Fibroblast of the aortic adventitia (primary cell): Measurements from ENCODE around the gene SEMA3G. TPM values are rescaled to one million over a fixed set of nuclear protein-coding genes. Genes with fewer than 3 reads are reported as not detected.

Experiments
- DNase-seq: peaks from one replicate; pipeline ENCODE4 v3.0.0-alpha.2; 2010; ENCODE audit warnings: low read depth
- H3K4me3 ChIP-seq: 2 replicates; pipeline ENCODE4 v1.5.1; 2011; ENCODE audit warnings: low read depth, mild to moderate bottlenecking, control low read depth, low read length, moderate library complexity
- CTCF ChIP-seq: IDR thresholded peaks from 2 replicates; pipeline ENCODE4 v1.5.1; 2011; ENCODE audit warnings: mild to moderate bottlenecking, low read length, control low read depth, inconsistent platforms; ENCODE audit not compliant: insufficient read depth
- total RNA-seq: library from RNA; depleted of rRNA; stranded (reverse); fragments of >200 nt; gene quantifications from 2 replicates; pipeline ENCODE4 v1.2.3, GENCODE V29; 2012; ENCODE audit warnings: low replicate concordance

Gene SEMA3G
- total RNA-seq, 1 donor, result not detected

DNA sequence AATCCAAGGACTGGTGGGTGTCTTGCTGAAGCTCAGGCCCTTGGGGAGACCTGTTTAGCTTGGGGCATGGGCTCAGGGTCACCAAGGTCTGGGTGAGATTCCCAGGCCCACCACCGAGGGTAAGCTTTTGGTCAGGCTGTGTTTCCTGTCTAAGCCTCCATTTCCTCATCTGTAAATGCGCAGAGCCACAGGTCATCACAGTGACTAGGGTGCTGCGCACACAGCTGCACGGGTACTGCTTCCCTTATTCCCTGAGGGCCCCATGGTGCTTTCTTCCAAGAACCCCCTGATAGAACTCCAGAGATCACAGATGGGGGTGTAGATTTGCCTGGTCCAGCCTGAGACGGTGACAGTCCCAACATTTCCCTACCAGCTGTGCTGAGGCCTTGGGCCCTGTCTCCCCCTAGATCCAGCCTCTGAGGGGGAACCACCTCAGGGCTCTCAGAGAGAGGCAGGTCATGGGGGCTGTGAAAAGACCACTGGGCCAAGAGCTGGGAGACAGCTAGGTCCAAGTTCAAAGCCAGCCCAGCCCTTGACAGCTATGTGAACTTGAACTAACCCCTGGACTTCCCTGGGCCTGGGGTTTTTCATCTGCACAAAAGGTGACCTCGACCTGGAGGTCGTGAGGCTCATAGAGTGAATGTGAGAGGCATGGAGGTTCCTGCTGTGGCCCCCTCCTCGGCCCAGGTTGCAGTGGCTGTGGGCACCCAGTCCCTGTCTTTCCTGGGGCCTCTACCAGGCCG lies 60.7 kb downstream of the SEMA3G start:
- DNase-seq, result no peak
- no peak for TF ChIP-seq CTCF
- H3K4me3 ChIP-seq, result no peak overlapping the region

- no peak for TF ChIP-seq CTCF
- no peak overlapping the region for H3K4me3 ChIP-seq
- no peak for DNase-seq
Measured at GRCh38 chr3:52383446-52383845, 61.5 kb downstream of the SEMA3G start.

Other genes starting within 250 kb of the SEMA3G start
- 18.8 and 40.8 TPM in 2 replicates for gene ALAS1, start 246.9 kb downstream of the SEMA3G start, total RNA-seq
- gene TLR9, start 219.5 kb downstream of the SEMA3G start, total RNA-seq, result not detected in 2 replicates
- gene TWF2, start 205.9 kb downstream of the SEMA3G start, total RNA-seq, result 97.5 and 109 TPM in 2 replicates
- 27.4 and 42.4 TPM in 2 replicates for gene PPM1M, start 199.3 kb downstream of the SEMA3G start, total RNA-seq
- 39.6 and 61.5 TPM in 2 replicates for gene WDR82, start 166.5 kb downstream of the SEMA3G start, total RNA-seq
- 6.1 and 10.4 TPM in 2 replicates for gene GLYCTK, start 157.3 kb downstream of the SEMA3G start, total RNA-seq
- 3.4 and 6.0 TPM in 2 replicates for gene DNAH1, start 128.8 kb downstream of the SEMA3G start, total RNA-seq
- gene BAP1, start 35.1 kb downstream of the SEMA3G start, total RNA-seq, result 41.2 and 54.9 TPM in 2 replicates
- gene PHF7, start 34.4 kb downstream of the SEMA3G start, total RNA-seq, result 5.8 and 9.0 TPM in 2 replicates
- 1.4 and 2.0 TPM in 2 replicates for gene TNNC1, start 8.9 kb upstream of the SEMA3G start, total RNA-seq
- 52.7 and 90.8 TPM in 2 replicates for gene NISCH, start 10.5 kb upstream of the SEMA3G start, total RNA-seq
- 0.90 and 1.1 TPM in 2 replicates for gene STAB1, start 50.2 kb upstream of the SEMA3G start, total RNA-seq
- 31.1 and 68.2 TPM in 2 replicates for gene NT5DC2, start 88.8 kb upstream of the SEMA3G start, total RNA-seq
- 4.3 and 7.7 TPM in 2 replicates for gene UQCC5, start 91.5 kb upstream of the SEMA3G start, total RNA-seq
- 115 and 149 TPM in 2 replicates for gene PBRM1, start 240.8 kb upstream of the SEMA3G start, total RNA-seq
- 114 and 325 TPM in 2 replicates for gene GNL3, start 240.9 kb upstream of the SEMA3G start, total RNA-seq